MCF 10A (cell line): ENCODE results near the gene TBC1D10B. TPM values are rescaled to one million over a fixed set of nuclear protein-coding genes. Genes with fewer than 3 reads are reported as not detected.
A peak's percentile ranks its signal among the peaks of the same experiment; 100 is the strongest.

Source experiments
- BruUV-seq: library from RNA; stranded (reverse); fragments of 400-500 nt; replicated peaks from 2 replicates; lab custom pipeline; 2021; lab: Mats Ljungman, UMichigan
- CTCF ChIA-PET: fragments of 300-600 bp; sonication (Branson Sonifier 250); formaldehyde crosslinking; extraction: SDS; loops from one replicate; lab custom pipeline; 2021; ENCODE audit warnings: antibody characterized with exemption, inconsistent platforms; lab: Yijun Ruan, JAX
- POLR2A ChIA-PET: fragments of 300-600, 350-650 bp; sonication (Branson Sonifier 250); formaldehyde crosslinking; extraction: SDS; loops from one replicate; lab custom pipeline; 2020; ENCODE audit warnings: antibody characterized with exemption, inconsistent platforms; lab: Yijun Ruan, JAX
- DNase-seq: peaks from one replicate; pipeline ENCODE4 v3.0.0-alpha.2; 2018; ENCODE audit not compliant: unreplicated experiment
- H3K27ac Mint-ChIP-seq: one replicate; pipeline ENCODE4 v1.8.0; 2022; ENCODE audit warnings: mild to moderate bottlenecking, low read depth, mixed read lengths; ENCODE audit not compliant: unreplicated experiment
- H3K27me3 Mint-ChIP-seq: one replicate; pipeline ENCODE4 v1.8.0; 2022; ENCODE audit warnings: mixed read lengths; ENCODE audit not compliant: insufficient read depth, unreplicated experiment
- H3K36me3 Mint-ChIP-seq: one replicate; pipeline ENCODE4 v1.8.0; 2022; ENCODE audit warnings: mild to moderate bottlenecking, moderate library complexity, mixed read lengths; ENCODE audit not compliant: insufficient read depth, unreplicated experiment
- H3K4me1 Mint-ChIP-seq: one replicate; pipeline ENCODE4 v1.8.0; 2022; ENCODE audit warnings: mixed read lengths; ENCODE audit not compliant: insufficient read depth, unreplicated experiment
- H3K4me3 Mint-ChIP-seq: one replicate; pipeline ENCODE4 v1.8.0; 2022; ENCODE audit warnings: mild to moderate bottlenecking, moderate library complexity, mixed read lengths; ENCODE audit not compliant: unreplicated experiment
- H3K9me3 Mint-ChIP-seq: one replicate; pipeline ENCODE4 v1.8.0; 2022; ENCODE audit warnings: mixed read lengths; ENCODE audit not compliant: unreplicated experiment
- intact Hi-C: fragments of 100-400 bp; cut with micrococcal nuclease; formaldehyde crosslinking; loops from 2 replicates; pipeline ENCODE4 v1.14.1; 2022
- total RNA-seq: library from RNA; stranded (reverse); gene quantifications from 2 replicates; pipeline ENCODE4 v1.2.3, GENCODE V29; 2022
- TF ChIP-seq, protein P1 (sequence below): fragments of 200-600 bp; IDR thresholded peaks from one replicate; pipeline ENCODE4 v1.8.0; 2022; ENCODE audit warnings: antibody characterized with exemption, mild to moderate bottlenecking; ENCODE audit not compliant: unreplicated experiment

Gene TBC1D10B
- total RNA-seq, 1 experiment from 2014 or later = 48.0 TPM

DNA sequence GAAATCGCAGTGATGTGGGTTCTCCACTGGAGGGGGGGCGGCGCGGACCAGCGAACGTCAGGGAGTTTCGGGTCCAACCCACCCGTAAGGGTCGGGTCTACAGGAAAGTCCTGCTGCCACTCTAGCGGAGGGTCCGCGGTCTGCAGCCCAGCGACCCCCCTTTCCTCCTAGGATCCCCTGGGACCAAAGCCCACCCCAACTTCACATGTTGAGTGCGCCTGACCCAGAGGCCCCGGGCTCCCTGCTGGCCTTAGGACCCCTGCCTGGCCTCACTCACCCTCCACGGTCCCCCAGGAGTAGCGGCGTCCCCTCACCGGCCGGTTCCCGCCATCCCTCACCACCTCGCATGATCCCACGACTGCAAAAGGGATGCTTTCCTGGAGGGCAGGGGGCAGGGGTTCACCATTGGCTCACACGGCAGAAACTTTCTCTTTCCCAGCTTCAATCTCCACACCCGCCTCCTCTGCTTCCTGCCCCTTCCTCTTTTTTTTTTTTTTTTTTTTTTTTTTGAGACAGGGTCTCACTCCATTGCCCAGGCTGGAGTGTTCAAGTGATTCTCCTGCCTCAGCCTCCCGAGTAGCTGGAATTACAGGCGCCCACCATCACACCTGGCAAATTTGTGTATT is 9.0 kb upstream of the TBC1D10B start:
- H3K36me3 Mint-ChIP-seq = peaks cover 20% of the 10 kb centered on the region
- intact Hi-C loops = no loop called here
- TF ChIP-seq, protein P1, sequence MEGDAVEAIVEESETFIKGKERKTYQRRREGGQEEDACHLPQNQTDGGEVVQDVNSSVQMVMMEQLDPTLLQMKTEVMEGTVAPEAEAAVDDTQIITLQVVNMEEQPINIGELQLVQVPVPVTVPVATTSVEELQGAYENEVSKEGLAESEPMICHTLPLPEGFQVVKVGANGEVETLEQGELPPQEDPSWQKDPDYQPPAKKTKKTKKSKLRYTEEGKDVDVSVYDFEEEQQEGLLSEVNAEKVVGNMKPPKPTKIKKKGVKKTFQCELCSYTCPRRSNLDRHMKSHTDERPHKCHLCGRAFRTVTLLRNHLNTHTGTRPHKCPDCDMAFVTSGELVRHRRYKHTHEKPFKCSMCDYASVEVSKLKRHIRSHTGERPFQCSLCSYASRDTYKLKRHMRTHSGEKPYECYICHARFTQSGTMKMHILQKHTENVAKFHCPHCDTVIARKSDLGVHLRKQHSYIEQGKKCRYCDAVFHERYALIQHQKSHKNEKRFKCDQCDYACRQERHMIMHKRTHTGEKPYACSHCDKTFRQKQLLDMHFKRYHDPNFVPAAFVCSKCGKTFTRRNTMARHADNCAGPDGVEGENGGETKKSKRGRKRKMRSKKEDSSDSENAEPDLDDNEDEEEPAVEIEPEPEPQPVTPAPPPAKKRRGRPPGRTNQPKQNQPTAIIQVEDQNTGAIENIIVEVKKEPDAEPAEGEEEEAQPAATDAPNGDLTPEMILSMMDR = no peak
- CTCF ChIA-PET = no interaction called here
- POLR2A ChIA-PET = interaction anchor here (1.6 to 2.9 kb wide), 2 partner anchors 17 to 28 kb away, joined by 4 to 19 read pairs; partner anchors contain the start of genes ZNF48 and ZNF771
- no peaks in the 10 kb centered on the region for H3K9me3 Mint-ChIP-seq
- BruUV-seq = no TSS peak
- no peak for DNase-seq
- H3K27ac Mint-ChIP-seq = peak overlapping the region; percentile 99
- H3K4me3 Mint-ChIP-seq = peak overlapping the region; percentile 92
- peaks cover 13% of the 10 kb centered on the region for H3K4me1 Mint-ChIP-seq
- no peaks in the 10 kb centered on the region for H3K27me3 Mint-ChIP-seq

DNA sequence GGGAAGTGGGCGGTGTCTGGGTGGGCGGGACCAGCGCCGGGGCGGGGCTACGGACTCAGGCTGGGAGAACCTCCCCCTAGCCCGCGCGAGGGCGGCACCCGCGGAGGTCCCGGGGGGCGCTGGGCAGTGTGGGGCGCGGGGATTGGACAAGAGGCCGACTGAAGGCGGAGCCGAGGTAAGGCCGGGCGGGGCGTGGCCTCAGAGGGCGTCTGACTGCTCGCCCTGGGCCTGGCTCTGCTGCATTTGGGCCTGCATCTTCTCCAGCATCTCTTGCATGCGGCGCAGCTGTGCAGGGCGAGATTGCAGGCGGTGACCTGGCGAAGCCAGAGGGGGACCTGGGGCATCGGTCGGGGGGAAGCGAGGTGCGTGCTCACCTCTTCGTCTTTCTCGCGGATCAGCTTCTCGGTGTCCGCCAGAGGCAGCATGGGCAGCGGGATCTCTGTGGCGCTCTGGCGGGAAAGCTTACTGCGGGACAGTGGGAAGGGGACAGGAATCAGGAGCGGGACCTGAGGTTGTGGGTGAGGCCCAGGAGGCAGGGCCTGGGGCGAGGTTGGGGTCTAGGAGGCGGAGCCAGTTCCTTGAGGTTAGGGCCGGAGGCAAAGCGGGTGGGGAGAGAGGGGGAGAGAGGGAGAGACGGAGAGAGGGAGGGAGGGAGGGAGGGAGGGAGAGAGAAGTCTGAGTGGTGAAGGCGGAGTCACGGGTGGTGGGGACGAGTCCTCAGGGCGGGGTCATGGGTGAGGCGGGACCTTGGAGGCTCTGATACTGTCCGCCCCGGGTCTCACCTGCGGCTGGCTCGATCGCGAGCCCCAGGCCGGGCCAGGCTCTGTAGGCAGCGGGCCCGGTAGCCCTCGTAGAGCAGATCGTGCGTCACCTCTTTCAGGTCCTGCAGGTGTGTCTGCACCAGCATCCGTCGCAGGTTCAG is 8.2 kb upstream of the TBC1D10B start:
- TF ChIP-seq, protein P1 = no peak
- Mint-ChIP-seq H3K27me3 (no peaks in the 10 kb centered on the region), H3K4me1 (peaks cover 13% of the 10 kb centered on the region), H3K27ac (peak overlapping the region; percentile 99), H3K9me3 (no peaks in the 10 kb centered on the region), H3K36me3 (peaks cover 20% of the 10 kb centered on the region), H3K4me3 (peak overlapping the region; percentile 92)
- ChIA-PET CTCF (interaction anchor here (0.7 to 1.3 kb wide), 3 partner anchors 12 to 66 kb away, joined by 3 to 4 read pairs (median 4); no protein-coding TSS in a partner anchor), POLR2A (interaction anchor here (1.0 to 3.7 kb wide), 16 partner anchors 9 to 280 kb away, joined by 3 to 20 read pairs (median 5); partner anchors contain the start of genes CD2BP2, DCTPP1, ZNF48 and ZNF771)
- peak; percentile 97 for DNase-seq
- BruUV-seq = no TSS peak
- intact Hi-C loops = no loop called here

DNA sequence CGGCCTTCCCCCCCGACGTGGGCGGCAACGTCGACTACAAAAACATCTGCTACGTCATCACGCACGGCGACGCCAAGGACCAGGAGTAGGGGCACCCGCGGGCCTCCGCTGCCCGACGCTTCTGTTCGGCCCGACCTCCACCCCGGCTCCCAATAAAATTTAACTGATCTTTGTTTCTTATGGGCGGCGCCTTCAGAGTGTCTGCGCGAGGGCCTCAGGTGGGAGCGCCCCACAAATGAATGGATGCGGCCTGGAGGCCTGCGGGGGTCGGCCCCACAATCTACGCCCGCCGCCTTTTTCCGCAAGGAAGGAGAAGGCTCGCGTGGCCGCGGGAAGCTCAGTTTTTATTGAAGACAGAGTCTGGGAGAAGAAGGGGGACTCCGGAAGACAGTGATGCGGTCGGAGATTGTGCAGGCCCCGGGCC is 7.5 kb upstream of the TBC1D10B start:
- peak; percentile 84 for DNase-seq

More for the DNA sequence above, 7.5 kb upstream of the TBC1D10B start:
- Mint-ChIP-seq H3K36me3 (peaks cover 18% of the 10 kb centered on the region), H3K9me3 (no peaks in the 10 kb centered on the region), H3K4me3 (peak overlapping the region; percentile 92), H3K4me1 (peaks cover 13% of the 10 kb centered on the region), H3K27ac (peak overlapping the region; percentile 99), H3K27me3 (no peaks in the 10 kb centered on the region)
- intact Hi-C loops = no loop called here
- POLR2A ChIA-PET = interaction anchor here (0.9 to 3.7 kb wide), 18 partner anchors 9 to 312 kb away, joined by 3 to 20 read pairs (median 4); partner anchors contain the start of genes ALDOA, CD2BP2, DCTPP1 and ZNF48
- CTCF ChIA-PET = interaction anchor here (0.7 to 1.3 kb wide), 4 partner anchors 12 to 67 kb away, joined by 3 to 4 read pairs (median 4); partner anchors contain the start of gene ZNF48
- TSS peak; percentile 80 for BruUV-seq
- TF ChIP-seq, protein P1 = no peak
